Activated T-cell treated with anti-CD3 and anti-CD28 coated beads, Interleukin-2, amount 50 U/mL, for 4 hours (primary cell): ENCODE measurements around the gene TSPAN4. TPM values are rescaled to one million over a fixed set of nuclear protein-coding genes. Genes with fewer than 3 reads are reported as not detected.

Experiments
- ATAC-seq, 2 donors: fragments of 200-7000 bp; cut with Tn5 transposase; one replicate each; pipeline ENCODE4 v1.10.0; 2021
- DNase-seq: peaks from one replicate; pipeline ENCODE4 v3.0.0-alpha.2; 2020
- H3K27me3 Mint-ChIP-seq: one replicate; pipeline ENCODE4 v1.8.0; 2021; ENCODE audit warnings: low read depth, mixed read lengths
- H3K36me3 Mint-ChIP-seq: one replicate; pipeline ENCODE4 v1.8.0; 2022; ENCODE audit warnings: mixed read lengths; ENCODE audit not compliant: insufficient read depth
- H3K4me1 Mint-ChIP-seq: one replicate; pipeline ENCODE4 v1.8.0; 2021; ENCODE audit warnings: low read depth, mixed read lengths
- H3K4me3 Mint-ChIP-seq: one replicate; pipeline ENCODE4 v1.8.0; 2021; ENCODE audit warnings: mild to moderate bottlenecking, moderate library complexity, mixed read lengths
- H3K9me3 Mint-ChIP-seq: one replicate; pipeline ENCODE4 v1.8.0; 2021; ENCODE audit warnings: mixed read lengths
- total RNA-seq, 3 donors: library from RNA; stranded (reverse); gene quantifications; one replicate each; pipeline ENCODE4 v1.2.1, GENCODE V29; 2021

Gene TSPAN4
- total RNA-seq, 3 donors from 2014 or later = 4.6 to 6.0 (median 5.7) TPM

DNA sequence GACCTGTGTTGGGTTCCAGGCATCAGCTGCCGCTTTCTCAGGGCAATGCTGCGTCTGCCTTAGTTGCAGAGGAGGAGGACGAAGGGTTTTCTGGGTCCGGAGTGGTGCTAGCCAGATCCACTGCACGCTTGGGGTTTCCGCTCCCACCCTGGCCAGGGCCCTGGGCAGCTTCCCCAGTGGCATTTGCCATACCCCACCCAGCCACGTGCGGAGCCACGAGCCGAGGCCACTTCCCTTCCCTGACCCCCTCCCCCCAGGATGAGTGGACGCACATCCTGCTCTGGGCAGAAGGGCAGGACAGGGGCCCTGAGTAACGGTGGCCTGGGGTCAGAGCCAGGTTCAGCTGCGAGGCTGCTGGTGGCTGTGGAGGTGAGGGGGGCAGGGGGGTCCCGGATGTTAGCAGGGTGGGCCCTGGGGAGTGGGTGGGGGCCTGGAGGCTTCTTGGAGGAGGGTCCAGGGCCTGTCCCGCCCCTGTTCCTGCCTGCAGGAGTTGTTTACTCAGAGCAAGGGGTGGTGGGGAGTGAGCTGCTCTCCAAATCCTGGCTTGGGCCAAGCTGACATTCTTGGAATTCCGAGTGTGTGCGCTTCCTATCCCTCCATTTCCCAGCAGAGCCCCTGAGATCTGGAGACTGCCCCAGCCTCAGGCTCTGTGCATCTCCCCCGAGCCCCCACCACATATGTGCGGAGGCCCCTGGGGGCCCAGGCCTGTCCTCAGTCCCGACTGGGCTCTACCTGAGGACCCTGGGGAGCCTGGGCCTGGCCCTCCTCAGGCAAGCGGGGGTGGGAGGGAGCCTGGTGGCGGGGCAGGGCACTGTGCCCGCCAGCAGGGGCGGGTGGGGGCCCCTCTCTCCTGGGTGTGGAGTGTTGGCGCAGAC lies 1.4 kb downstream of the TSPAN4 start:
- DNase-seq = no peak
- H3K36me3 Mint-ChIP-seq = no peaks in the 10 kb centered on the region
- ATAC-seq = no peak

DNA sequence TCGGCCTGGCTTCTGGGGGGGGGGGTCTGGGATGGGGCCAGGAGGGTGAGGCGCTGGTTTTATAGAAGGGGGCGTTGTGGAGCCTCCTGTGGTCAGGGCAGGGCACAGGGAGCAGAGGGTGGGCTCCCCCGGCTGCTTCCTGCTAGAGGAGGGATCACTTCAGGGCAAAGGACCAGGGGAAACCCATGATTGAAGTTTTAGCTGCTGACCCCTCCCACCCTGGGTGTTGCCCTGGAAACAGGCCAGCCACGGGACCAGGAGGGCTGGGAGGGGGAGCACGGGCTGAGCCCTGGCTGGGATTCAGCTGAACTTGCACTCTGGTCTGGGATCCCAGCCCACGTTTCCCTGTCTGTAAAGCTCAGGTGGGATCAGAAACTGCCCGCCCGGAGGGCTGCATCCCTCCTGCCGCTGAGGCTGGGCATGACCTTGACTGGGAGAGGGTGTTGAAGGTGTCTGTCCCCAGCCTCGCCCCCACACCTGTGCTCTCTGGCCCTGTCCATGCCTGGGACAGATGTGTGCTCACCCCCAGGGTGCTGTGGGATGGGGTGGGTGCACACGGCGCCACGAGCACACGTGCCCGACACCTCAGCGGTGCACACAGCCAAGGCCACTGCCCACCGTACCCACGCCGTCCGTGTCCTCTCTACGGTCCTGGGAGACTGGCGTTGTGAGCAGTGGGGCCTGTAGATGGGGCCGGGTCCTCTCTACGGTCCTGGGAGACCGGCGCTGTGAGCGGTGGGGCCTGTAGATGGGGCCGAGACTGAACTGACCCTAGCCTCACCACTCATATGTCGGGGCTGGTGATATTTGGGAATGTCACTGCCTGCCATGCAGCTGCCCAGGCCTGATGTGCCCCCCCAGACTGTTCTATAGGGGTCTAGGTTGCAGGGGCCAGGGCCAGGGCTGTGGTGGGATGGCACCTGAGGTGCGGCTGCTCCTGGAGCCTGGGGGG lies 2.3 kb downstream of the TSPAN4 start:
- Mint-ChIP-seq H3K36me3 (no peaks in the 10 kb centered on the region), H3K9me3 (no peaks in the 10 kb centered on the region), H3K27me3 (peaks cover 10% of the 10 kb centered on the region), H3K4me3 (no peak overlapping the region), H3K4me1 (peaks cover 28% of the 10 kb centered on the region)
- DNase-seq = no peak
- no peak for ATAC-seq

More for the DNA sequence above, 1.4 kb downstream of the TSPAN4 start:
- Mint-ChIP-seq H3K27me3 (peaks cover 10% of the 10 kb centered on the region), H3K9me3 (no peaks in the 10 kb centered on the region), H3K4me3 (peak overlapping the region; percentile 71), H3K4me1 (peaks cover 28% of the 10 kb centered on the region)

DNA sequence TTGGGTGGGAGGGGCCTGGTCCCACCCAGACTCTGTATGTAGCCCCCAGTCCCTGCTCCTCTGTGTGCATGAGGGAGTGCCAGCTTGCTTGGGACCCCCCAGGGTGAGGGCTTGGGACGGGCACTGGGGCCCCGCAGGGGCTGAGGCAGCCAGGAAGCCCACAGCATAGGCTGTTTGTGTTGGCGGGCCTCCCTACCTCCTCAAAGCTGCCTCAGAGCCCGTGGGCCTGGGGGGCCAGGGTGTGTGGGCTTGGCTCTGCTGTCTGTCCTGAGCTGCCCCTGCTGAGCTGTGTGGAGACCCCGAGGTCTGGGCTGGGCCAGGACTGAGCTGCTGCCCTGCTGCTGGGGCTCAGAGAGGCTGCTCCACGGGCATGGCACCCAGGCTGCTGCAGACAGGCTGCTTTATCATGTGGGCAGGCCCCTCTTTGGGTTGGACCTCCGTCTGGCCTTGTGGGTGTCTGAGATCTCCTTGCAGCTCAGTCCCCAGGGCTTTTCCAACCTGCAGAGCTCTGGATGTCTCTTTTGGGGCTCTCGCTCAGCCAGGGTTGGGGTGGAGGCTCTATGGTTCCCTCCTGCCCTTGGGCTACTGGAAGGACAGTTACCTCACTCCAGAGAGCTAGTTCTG lies 3.3 kb downstream of the TSPAN4 start:
- ATAC-seq (no peak), DNase-seq (no peak)
- Mint-ChIP-seq H3K4me3 (no peak overlapping the region), H3K36me3 (no peaks in the 10 kb centered on the region), H3K9me3 (no peaks in the 10 kb centered on the region), H3K4me1 (peaks cover 18% of the 10 kb centered on the region), H3K27me3 (peaks cover 10% of the 10 kb centered on the region)

DNA sequence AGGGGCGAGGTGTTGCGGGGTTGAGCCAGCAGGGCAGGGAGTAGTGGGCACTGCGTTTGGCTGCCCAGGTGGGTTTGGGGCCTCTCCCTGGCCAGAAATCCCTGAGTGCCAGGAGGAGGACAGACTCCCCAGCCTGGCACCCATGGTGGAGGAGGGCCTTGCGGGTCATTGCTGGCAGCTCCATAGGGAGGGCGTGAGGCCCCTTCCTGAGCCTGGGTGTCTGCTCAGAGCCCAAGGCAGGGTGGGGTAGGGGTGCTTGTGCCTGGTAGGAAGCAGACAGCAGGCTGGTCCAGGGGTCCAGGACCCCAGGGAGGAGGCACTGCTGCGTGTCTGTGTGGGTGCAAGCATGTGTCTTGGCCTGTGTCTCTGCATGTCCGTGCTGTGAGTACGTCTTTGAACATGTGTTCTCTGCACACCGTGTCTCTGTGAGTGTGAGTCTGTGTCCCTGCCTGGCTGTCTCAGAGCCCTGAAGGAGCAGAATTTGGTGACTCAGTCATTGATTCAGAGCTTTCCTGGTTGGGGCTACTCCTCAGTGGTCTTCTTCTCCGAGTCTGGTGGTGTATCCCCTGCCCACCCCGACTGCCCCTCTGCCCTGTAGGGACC lies 3.9 kb downstream of the TSPAN4 start:
- H3K4me3 Mint-ChIP-seq = no peak overlapping the region
- H3K36me3 Mint-ChIP-seq = no peaks in the 10 kb centered on the region

DNA sequence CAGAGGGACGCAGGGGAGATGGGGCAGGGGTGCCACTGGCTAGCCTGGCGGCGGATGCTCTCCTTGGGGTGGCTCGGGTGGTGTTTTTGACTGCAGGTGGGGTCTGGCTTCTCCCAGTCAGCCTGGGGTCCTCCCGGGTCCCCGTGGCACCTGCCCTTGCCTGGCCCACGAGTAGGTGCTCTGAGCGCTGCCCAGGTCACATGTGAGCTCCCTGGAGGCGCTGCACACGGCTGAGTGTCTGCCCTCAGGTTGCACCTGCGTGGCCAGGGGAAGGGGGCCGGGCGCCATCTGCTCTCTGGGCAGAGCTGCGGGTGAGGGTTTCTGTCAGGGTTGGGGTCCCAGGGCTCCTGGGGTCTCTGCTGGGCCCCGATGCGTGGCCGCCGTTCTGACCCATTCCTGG lies 5.2 kb downstream of the TSPAN4 start:
- Mint-ChIP-seq H3K4me1 (peaks cover 12% of the 10 kb centered on the region), H3K9me3 (no peaks in the 10 kb centered on the region), H3K36me3 (no peaks in the 10 kb centered on the region), H3K27me3 (peaks cover 10% of the 10 kb centered on the region), H3K4me3 (no peak overlapping the region)
- no peak for DNase-seq
- no peak for ATAC-seq

More for the DNA sequence above, 3.9 kb downstream of the TSPAN4 start:
- Mint-ChIP-seq H3K9me3 (no peaks in the 10 kb centered on the region), H3K4me1 (peaks cover 12% of the 10 kb centered on the region), H3K27me3 (peaks cover 10% of the 10 kb centered on the region)
- DNase-seq (no peak), ATAC-seq (no peak)

DNA sequence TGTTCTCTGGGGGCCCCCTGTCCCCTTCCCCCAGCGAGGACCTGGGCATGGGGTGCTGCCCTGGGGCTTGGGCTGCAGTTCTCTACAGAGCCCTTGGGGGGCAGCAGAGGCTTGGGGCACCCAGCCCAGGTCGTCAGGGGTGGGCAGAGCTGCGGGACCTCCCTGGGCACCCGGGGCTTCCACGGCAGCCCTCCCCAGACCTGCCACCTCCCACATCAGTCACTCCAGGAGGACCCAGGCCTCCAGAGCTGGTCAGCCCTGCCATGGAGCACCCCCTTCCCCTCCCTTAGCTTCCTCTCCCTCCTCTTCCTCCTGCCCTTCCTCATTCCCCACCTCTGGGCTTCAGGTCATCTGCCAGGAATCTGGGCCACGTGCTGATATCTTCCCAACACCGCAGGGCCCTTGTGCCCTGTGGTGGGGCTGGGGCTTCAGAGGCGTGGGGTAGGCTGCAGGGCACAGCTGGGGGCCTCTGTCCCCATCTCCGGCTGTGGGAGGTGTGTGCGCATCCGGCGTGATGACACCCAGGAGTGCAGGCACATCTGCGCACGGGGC lies 5.8 kb downstream of the TSPAN4 start:
- ATAC-seq (peak; percentile 57 to 76), DNase-seq (peak; percentile 60)
- H3K36me3 Mint-ChIP-seq = no peaks in the 10 kb centered on the region
- peaks cover 8% of the 10 kb centered on the region for H3K27me3 Mint-ChIP-seq
- H3K4me1 Mint-ChIP-seq = peaks cover 10% of the 10 kb centered on the region
- H3K9me3 Mint-ChIP-seq = no peaks in the 10 kb centered on the region
- peak overlapping the region; percentile 54 for H3K4me3 Mint-ChIP-seq

DNA sequence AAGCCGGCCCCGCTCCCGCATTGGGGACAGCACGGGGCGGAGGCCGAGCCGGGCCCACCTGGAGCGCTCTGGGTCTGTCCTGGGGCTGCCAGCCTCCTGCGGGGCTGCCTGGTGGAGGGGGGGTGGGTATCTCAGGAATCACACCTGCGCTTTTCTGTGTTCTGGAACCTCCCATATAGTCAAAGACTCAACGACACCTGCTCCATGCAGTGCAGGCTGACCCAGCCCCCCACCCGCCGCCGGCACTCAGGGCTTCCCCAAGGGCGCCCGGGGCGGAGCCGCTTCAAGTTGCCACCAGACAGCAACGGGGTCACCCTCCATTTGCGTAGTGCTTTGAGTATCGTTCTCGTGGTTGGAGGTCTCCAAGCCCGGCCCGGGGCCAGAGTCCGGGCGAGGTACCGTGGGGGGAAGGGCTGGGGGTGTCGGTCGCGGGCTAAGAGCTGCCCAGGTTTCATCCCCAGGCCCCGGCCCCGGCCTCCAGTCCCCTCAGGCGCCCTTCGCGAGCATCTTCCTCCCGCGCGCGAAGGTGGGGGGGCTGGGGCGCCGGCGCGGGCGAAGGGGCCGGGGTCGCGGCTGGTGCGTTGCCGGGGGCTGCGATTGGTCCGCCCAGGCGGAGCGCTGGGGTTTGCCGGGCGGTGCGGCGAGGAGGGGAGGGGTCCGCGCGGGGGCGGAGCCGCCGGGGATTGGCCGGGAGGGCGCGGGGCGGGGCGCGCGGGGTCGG lies 6.6 kb downstream of the TSPAN4 start:
- peak; percentile 34 for DNase-seq
- H3K36me3 Mint-ChIP-seq = no peaks in the 10 kb centered on the region

DNA sequence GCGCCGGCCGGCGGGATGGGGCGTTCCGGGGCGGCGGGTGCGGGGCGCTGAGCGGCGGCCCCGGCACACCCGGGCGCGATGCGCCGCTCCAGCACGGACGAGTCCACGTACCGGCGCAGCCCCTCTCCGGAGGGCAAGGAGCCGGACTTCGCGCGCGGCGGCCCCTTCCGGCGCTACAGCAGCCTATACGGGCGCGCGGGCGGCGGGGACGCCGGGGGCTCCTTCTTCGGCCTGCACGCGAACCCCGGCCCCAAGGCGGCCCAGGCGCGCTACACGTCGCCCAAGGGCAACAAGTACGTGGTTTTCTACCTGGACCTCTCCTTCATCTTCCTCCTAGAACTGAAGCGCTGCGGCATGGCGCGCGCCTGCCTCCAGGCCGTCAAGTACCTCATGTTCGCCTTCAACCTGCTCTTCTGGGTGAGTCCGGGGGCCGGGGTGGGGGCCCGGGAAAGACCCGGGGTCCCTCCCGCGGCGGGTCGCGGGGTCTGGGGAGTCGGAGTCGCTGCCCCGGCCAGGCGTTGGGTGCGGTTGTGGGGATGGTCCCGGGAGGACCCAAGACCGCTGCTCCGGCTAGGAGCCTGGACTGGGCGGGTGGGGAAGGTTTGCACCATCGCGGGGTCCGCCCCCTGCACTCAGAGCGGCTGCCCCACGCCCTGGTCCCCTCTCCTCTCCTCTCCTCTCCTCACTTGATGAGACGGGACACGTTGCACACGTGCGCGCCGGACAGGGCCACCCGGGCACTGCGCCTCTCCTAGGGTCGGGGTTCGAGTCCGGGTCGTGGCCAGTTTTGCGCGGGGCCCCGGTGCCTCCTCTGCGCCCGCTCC lies 7.5 kb downstream of the TSPAN4 start:
- Mint-ChIP-seq H3K27me3 (peaks cover 8% of the 10 kb centered on the region), H3K4me1 (peaks cover 5% of the 10 kb centered on the region), H3K4me3 (peak overlapping the region; percentile 45), H3K9me3 (no peaks in the 10 kb centered on the region), H3K36me3 (no peaks in the 10 kb centered on the region)
- ATAC-seq = peak; percentile 29
- DNase-seq = no peak

More for the DNA sequence above, 6.6 kb downstream of the TSPAN4 start:
- ATAC-seq = peak; percentile 37 to 53
- Mint-ChIP-seq H3K4me1 (peaks cover 5% of the 10 kb centered on the region), H3K9me3 (no peaks in the 10 kb centered on the region), H3K4me3 (peak overlapping the region; percentile 65), H3K27me3 (peaks cover 8% of the 10 kb centered on the region)

DNA sequence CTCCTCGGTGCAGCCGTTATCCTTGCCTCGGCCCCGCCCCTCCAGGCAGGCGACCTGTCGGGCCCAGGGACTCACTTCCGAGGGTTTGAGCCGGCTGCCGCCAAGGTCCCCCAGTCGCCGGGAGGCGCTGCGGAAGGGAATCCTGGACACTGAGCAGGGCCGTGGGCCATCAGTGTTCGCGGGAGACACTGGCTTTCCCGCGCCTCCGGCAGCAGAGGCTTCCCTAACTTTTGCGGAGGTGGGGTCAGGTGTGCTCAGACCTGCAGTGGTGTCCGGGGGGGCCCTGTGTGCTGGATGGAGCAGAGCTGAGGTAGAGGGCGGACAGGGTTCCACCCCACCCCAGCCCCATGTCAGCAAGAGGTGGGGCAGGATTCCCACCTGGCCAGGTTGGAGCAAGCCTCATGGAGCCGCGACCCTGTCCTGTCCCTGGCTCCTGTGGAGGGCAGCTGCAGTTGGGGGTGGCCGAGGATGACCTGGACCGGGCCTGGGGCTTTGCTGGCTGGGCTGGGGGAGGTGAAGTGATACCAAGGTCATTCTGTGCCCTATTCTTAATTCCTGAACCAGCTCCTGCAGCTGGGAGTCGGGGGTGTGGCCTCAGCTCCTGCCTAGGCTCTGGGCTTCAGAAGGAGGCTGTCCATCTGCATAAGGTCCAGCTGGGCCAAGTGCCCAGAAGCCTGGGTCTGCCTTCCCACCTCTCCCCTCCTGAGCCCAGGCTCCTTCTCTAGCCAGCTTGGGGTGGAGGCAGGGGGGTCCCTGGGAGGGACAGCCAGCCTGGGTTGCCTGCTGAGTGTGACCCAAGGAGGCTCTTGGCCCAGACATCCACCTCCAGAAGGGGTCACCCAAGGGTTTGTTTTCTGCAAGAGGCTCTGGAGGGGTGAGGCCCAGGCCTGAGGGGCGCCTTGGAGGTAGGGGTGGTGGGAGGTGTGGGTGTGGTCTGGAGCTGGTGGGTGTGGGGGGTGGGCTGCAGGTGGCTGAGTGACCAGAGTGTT lies 8.4 kb downstream of the TSPAN4 start:
- Mint-ChIP-seq H3K4me3 (no peak overlapping the region), H3K36me3 (no peaks in the 10 kb centered on the region), H3K9me3 (no peaks in the 10 kb centered on the region), H3K27me3 (peaks cover 8% of the 10 kb centered on the region), H3K4me1 (peaks cover 5% of the 10 kb centered on the region)
- no peak for ATAC-seq
- no peak for DNase-seq

DNA sequence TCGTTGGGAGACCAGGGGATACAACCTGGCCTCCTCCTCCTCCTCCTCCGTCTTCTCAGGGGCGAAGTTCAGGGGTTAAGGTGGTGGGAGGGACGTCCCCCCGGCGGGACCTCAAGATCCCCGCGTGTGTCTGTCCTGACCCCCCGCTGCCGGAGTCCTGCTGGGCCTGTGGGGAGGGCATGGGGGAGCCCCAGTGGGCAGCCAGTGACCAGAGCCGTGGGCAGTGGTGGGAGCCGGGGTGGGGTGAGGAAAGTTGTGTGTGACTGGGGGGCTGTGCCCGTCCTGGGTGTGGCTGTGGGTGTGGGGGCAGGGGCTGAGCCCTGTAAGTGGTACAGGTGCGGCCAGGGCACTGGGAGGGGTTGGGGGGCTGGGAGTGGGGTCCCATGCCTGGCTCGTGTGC lies 10.1 kb downstream of the TSPAN4 start:
- Mint-ChIP-seq H3K4me3 (no peak overlapping the region), H3K9me3 (no peaks in the 10 kb centered on the region), H3K27me3 (peaks cover 5% of the 10 kb centered on the region), H3K4me1 (peaks cover 9% of the 10 kb centered on the region), H3K36me3 (no peaks in the 10 kb centered on the region)
- DNase-seq (no peak), ATAC-seq (no peak)

DNA sequence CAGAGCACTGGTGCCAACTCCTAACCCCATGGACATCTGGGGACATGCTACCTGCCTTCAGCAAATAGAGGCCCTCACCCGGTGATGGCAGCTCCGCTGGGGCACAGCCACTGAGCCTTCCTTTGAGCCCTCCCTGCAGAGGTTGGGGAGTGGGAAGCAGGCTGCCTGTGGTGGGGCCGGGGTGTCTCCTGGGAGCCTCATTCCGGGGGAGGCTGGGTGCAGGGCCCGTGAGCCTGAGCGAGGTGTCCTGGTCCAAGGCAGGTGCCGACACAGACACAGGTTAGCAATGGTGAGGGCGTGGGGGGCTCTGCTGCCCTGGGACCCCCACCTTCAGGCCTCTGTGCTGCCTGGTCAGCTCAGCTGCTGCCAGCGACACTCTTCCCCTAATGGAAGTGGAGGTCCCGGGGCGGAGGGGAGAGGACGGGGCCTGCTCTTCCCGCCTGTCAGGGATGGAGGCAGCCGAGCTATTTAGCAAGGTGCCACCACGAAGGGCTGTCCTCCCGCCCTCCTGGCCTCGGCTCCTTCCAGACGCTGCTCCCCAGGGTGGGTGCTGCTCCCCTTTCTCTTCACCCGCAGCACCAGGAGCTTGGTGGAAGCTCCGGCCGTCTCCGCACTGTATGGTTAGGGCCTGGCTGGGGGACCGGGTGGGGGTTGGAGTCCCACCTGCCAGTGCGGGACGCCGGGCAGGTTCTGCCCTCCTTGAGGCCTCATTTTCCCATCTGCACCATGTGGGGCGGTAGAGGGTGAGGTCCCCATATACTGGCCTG lies 11.2 kb downstream of the TSPAN4 start:
- Mint-ChIP-seq H3K4me3 (no peak overlapping the region), H3K4me1 (peaks cover 4% of the 10 kb centered on the region), H3K27me3 (peaks cover under 1% of the 10 kb centered on the region), H3K36me3 (no peaks in the 10 kb centered on the region), H3K9me3 (no peaks in the 10 kb centered on the region)
- DNase-seq (no peak), ATAC-seq (no peak)
